Esophagus squamous epithelium (tissue), 4 donors: Measurements from ENCODE around the gene SNX9.

ENCODE experiments used
- CTCF ChIP-seq, 6 experiments: fragments of 450-650 bp in 4 of 6; fragments of 200-600 bp in 2 of 6; sonication (generic) in 2 of 6; IDR thresholded peaks; one replicate each; pipeline ENCODE4 v1.5.1; 2016 to 2019; ENCODE audit warnings: antibody characterized with exemption in 6 of 6, mild to moderate bottlenecking in 4 of 6, moderate library complexity in 4 of 6
- POLR2A ChIP-seq, 4 donors: fragments of 450-650 bp; IDR thresholded peaks; one replicate each; pipeline ENCODE4 v1.6.1; 2017; ENCODE audit warnings: antibody characterized with exemption in 4 of 4, mild to moderate bottlenecking in 4 of 4, moderate library complexity in 3 of 4

GRCh38 chr6:157825243-157825904 lies 2.3 kb downstream of the SNX9 start:
- no peak for TF ChIP-seq CTCF (IDR thresholded peaks at IDR 0.05)
- no peak for TF ChIP-seq POLR2A (IDR thresholded peaks at IDR 0.05)
